DOHH2 (cell line): Measurements from ENCODE around the gene CYFIP2.

Experiments used
- CTCF ChIP-seq: fragments of 200-600 bp; sonication (generic); IDR thresholded peaks from one replicate; pipeline ENCODE4 v1.5.1; 2014; ENCODE audit warnings: antibody characterized with exemption, mild to moderate bottlenecking, low read depth, low read length; ENCODE audit not compliant: poor library complexity, severe bottlenecking
- EZH2phosphoT487 ChIP-seq: fragments of 200-600 bp; sonication (generic); IDR thresholded peaks from 2 replicates; pipeline ENCODE4 v1.6.1; 2017; ENCODE audit warnings: borderline replicate concordance, mild to moderate bottlenecking, antibody characterized with exemption, low read length, moderate library complexity, mixed read lengths

GRCh38 chr5:157309796-157310195 is 43.9 kb downstream of the CYFIP2 start:
- TF ChIP-seq CTCF (no peak), EZH2phosphoT487 (no peak)
